GM06990 (cell line): ENCODE measurements around the gene ST3GAL6.

Experiments used
- DNase-seq: peaks from one replicate; pipeline ENCODE4 v3.0.0-alpha.2; 2011; ENCODE audit not compliant: insufficient read length; ENCODE audit errors: extremely low read depth
- H3K27me3 ChIP-seq: replicated peaks from 2 replicates; pipeline ENCODE4 v1.6.0; 2011; ENCODE audit warnings: low read length; ENCODE audit not compliant: control insufficient read depth, insufficient read depth
- H3K36me3 ChIP-seq: 2 replicates; pipeline ENCODE4 v1.5.1; 2011; ENCODE audit warnings: low read length; ENCODE audit not compliant: control insufficient read depth, insufficient read depth
- H3K4me3 ChIP-seq: replicated peaks from 2 replicates; pipeline ENCODE4 v1.5.1; 2011; ENCODE audit warnings: low read depth, mild to moderate bottlenecking, control low read depth, low read length
- TF ChIP-seq, protein P1 (sequence below): IDR thresholded peaks from 2 replicates; pipeline ENCODE4 v1.5.1; 2011; ENCODE audit warnings: low read length, control low read depth, mild to moderate bottlenecking, inconsistent platforms; ENCODE audit not compliant: insufficient read depth, poor library complexity, severe bottlenecking

The ST3GAL6 gene

DNA sequence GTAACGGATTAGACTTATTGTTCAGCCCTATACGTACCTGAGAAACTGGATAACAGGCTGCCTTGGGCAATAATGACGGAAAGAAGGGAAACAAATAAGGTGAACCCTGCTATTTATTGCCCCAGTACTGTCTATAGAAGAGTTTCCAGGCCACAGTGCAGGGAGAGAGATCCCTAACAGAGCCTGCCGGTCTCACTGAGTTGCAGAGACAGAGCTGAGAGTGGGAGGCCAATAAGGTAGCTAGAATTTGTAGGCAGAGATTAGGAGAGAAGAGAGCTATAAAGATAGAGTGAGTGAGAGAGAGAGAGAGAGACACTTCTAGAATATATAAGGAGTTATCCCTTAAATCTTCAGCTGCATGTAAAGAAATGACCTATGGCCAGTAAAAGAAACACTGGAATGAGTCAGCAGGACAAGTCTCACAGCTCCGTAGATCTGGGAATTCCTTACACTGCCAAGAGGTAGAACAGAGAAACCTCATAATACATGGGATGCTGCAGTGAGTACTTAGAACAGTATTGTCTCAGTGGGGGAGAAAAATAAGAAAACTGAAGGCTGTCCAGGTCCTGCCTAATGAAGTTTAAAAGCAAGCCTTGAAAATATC is 51.8 kb downstream of the ST3GAL6 start:
- Histone ChIP-seq H3K4me3 (no peak overlapping the region), H3K27me3 (no peaks in the 10 kb centered on the region), H3K36me3 (0 out of 2 replicates have a peak, but pooled peaks cover 3% of the 10 kb centered on the region)
- no peak for DNase-seq
- TF ChIP-seq, protein P1, sequence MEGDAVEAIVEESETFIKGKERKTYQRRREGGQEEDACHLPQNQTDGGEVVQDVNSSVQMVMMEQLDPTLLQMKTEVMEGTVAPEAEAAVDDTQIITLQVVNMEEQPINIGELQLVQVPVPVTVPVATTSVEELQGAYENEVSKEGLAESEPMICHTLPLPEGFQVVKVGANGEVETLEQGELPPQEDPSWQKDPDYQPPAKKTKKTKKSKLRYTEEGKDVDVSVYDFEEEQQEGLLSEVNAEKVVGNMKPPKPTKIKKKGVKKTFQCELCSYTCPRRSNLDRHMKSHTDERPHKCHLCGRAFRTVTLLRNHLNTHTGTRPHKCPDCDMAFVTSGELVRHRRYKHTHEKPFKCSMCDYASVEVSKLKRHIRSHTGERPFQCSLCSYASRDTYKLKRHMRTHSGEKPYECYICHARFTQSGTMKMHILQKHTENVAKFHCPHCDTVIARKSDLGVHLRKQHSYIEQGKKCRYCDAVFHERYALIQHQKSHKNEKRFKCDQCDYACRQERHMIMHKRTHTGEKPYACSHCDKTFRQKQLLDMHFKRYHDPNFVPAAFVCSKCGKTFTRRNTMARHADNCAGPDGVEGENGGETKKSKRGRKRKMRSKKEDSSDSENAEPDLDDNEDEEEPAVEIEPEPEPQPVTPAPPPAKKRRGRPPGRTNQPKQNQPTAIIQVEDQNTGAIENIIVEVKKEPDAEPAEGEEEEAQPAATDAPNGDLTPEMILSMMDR, result no peak

DNA sequence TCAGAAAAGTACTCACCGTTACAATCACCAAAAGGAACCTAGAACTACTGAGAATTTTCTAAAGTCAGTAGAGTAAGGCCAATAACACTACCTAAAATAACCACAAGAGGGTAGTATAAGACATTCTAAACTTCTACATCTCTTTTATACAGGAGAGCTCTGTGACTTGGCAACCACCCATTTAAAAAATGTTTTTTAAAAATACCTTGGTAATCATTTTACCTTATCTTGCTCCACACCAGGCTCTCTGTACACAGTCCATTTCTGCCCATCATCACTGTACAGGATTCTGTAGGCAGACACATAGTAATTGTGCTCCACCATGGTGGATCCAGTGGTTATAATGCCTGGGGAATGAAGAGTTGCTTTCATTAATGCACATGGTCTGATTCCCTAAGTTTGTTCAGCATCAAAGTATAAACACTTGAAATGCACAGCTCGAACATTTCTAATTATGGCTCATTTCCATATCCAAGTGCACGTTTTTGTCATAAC is 54.5 kb downstream of the ST3GAL6 start:
- no peak for DNase-seq
- Histone ChIP-seq H3K27me3 (no peaks in the 10 kb centered on the region), H3K4me3 (no peak overlapping the region), H3K36me3 (0 out of 2 replicates have a peak, but pooled peaks cover 3% of the 10 kb centered on the region)
- TF ChIP-seq, protein P1, result peak; percentile 39

DNA sequence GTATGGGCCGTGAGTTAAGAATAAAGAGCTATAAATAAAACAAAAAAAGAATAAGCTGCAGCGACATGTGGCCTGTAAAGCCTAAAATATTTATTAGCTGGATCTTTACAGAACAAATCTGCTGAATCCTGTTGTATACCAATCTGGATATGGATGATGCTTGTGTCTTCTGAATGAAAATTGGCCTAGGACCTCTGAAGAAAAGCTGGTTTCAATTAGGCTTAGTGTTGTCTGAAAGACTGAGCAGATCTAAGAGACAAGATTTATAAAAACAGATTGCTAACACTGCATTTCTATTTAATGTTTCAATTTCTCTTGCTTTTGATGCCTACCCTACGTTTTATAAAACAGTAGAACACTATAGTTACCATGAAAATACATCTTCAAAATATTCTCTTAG is 57.9 kb downstream of the ST3GAL6 start:
- no peak for DNase-seq
- Histone ChIP-seq H3K36me3 (0 out of 2 replicates have a peak, but pooled peaks cover 3% of the 10 kb centered on the region), H3K27me3 (no peaks in the 10 kb centered on the region), H3K4me3 (no peak overlapping the region)
- TF ChIP-seq, protein P1, result no peak

DNA sequence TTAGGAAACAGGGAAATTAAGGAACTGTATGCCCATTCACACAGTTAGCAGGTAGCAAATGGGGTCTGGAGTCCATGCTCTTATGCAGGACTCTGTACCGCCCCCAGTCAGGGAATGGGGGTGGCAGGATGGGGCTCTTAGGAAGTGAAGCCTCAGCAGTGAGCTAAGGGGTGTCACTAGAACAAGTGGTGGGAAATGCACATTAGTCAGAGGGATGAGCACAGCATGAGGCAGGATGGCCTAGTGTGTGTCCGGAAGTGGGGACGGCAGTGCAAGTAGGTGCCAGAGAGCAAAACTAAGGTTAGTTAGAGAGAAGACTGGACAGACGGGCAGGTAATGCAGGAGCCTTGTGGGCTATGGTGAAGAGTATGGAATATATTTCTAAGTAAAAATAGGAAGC is 60.7 kb downstream of the ST3GAL6 start:
- H3K4me3 ChIP-seq, result no peak overlapping the region
- DNase-seq, result no peak
- TF ChIP-seq, protein P1, result no peak
- no peaks in the 10 kb centered on the region for H3K36me3 ChIP-seq
- no peaks in the 10 kb centered on the region for H3K27me3 ChIP-seq

DNA sequence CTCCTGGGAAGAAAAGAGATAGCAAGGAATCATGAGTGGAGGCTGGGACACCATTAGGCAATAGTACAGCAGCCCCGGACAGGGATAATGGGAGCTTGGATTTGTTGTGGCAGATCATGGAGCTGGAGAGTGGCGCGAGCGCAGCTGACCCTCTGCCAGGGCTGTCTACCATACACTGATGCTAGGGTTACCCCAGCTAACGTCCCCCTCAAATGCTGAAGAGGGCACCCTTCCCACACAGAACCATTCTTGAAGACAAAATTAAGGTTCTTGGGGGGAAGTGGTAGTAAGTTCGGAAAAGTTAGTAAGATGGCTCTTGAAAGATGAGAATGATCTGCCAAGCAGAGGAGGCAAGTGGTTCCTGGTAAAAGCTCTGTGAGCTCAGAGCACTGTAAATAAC is 61.1 kb downstream of the ST3GAL6 start:
- no peak for DNase-seq

More for the DNA sequence above, 61.1 kb downstream of the ST3GAL6 start:
- Histone ChIP-seq H3K36me3 (no peaks in the 10 kb centered on the region), H3K4me3 (no peak overlapping the region), H3K27me3 (no peaks in the 10 kb centered on the region)
- TF ChIP-seq, protein P1, result peak; percentile 48
